ENCODE results near the gene ATP6AP2.
"Not testable (repeated sequence)": the region's sequence is repeated elsewhere in the genome, so short reads cannot be mapped to it uniquely, and the experiment has no call there.

ATP6AP2 gene

GRCh38 chrX:40573763-40574162, 7.0 kb upstream of the ATP6AP2 start:
- no peak for DNase-seq (ENCODE audit: low read depth, low spot score)
- H3K27ac ChIP-seq = no peak overlapping the region

GRCh38 chrX:40575411-40575810, 5.4 kb upstream of the ATP6AP2 start:
- DNase-seq (ENCODE audit: low read depth, low spot score) = peak; percentile 12
- H3K27ac ChIP-seq = not testable (repeated sequence)

DNA sequence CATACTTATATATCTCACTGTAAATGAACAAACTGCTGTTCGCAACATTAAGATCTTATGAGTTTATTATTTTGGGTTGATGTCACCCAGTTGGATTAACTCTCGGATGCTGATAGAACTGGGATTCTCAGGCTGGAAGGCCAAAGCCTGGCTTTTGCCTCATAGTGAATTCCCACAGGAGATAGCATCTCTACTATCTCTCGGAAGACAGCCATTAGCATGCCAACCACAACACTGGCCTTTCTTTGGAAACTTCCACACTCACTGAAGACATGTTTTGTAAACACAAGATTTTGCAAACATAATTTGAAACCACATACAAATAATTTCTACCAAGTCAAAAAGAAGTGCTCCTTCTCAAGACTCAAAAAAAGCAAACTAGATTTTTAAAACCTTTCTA, 4.5 kb upstream of the ATP6AP2 start:
- H3K27ac ChIP-seq = no peak overlapping the region
- DNase-seq (ENCODE audit: low read depth, low spot score) = no peak

DNA sequence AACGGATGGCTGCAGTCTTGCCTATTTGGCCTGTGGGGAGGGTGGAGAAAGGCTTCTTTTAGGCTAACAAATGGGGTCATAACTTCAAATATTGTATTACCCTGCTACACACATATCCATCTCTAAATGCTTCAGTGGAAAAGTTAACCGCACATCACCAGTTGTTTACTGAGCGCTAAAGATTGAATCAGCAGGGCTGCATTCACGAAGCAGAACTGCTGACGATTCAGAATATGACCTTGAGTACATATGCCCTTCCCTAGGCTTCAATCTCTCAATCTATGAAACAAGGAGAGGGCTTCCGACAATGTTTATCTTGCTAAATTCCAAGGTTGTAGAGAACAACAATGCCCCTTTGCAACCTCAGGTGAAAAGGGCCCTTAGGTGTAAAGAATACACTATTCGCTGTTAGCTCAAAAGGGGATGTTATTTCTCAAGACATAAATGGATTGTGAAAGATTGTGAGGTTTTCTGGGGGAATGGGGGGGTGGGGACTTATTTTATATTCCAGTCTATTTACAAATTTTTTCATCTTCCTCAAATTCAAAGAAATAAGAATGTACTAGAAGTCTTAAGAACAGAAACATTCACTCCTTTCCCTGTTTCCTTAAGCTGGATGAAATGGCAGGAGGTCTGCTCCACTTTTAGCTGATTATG, 2.6 kb upstream of the ATP6AP2 start:
- no peak for DNase-seq (ENCODE audit: low read depth, low spot score)
- H3K27ac ChIP-seq = no peak overlapping the region

- no peak for DNase-seq (ENCODE audit: low read depth, low spot score)
- no peak overlapping the region for H3K27ac ChIP-seq
Measured at GRCh38 chrX:40579141-40579540, 1.6 kb upstream of the ATP6AP2 start.

GRCh38 chrX:40579900-40580536, 752 bp upstream of the ATP6AP2 start:
- H3K27ac ChIP-seq = peak overlapping the region; percentile 87
- no peak for DNase-seq (ENCODE audit: low read depth, low spot score)

DNA sequence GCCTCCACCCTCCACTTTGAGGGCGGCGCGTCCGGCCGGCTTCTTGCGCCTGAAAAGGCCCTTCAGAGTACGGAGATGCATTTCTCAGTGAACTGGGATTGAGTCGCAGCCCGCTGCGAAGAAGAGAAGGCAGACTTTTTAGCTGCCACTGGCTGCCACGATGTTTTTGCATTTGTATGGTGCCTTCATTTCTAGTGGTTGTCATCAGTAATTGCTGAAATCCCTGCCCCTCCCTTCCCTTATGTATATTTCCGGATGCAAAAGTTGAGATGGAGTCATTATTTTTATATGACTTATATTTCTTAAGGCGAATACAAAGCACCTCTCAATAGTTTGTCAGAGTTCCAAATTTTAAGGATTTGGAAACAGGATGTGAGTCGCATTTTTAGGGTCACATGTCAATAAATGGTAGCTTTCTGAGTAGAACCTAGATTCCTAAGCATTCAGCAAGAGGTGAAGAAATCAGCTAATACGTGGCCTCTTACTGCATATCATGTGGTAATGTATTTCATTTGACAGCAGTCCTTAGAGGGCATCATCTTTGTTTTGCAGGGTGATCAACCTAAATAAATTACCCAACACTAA, 658 bp downstream of the ATP6AP2 start:
- peak overlapping the region; percentile 87 for H3K27ac ChIP-seq
- DNase-seq (ENCODE audit: low read depth, low spot score) = peak; percentile 0

GRCh38 chrX:40582178-40582577, 1.4 kb downstream of the ATP6AP2 start:
- DNase-seq (ENCODE audit: low read depth, low spot score) = not testable (repeated sequence)
- peak overlapping the region; percentile 87 for H3K27ac ChIP-seq

DNA sequence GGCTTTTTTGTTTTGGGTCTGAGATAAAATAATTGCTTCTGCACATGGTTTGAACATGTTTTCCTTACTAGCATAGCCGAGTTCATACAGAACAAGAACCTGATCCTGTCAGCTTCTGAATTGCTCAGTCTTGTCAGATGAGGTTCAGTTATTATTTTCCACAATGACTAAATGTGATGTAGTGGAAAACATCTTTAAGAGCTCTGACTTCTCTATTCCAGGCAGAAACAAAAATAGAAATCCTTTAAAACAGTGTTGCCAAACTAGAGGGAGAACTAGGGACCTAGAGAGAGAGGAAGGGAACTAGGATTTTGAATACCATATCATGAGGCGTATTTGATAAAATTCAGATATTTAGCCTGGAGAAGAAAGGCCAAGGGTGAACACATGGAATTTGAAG, 2.0 kb downstream of the ATP6AP2 start:
- no peak overlapping the region for H3K27ac ChIP-seq
- no peak for DNase-seq (ENCODE audit: low read depth, low spot score)

GRCh38 chrX:40587623-40588022, 6.9 kb downstream of the ATP6AP2 start:
- H3K27ac ChIP-seq = not testable (repeated sequence)

DNA sequence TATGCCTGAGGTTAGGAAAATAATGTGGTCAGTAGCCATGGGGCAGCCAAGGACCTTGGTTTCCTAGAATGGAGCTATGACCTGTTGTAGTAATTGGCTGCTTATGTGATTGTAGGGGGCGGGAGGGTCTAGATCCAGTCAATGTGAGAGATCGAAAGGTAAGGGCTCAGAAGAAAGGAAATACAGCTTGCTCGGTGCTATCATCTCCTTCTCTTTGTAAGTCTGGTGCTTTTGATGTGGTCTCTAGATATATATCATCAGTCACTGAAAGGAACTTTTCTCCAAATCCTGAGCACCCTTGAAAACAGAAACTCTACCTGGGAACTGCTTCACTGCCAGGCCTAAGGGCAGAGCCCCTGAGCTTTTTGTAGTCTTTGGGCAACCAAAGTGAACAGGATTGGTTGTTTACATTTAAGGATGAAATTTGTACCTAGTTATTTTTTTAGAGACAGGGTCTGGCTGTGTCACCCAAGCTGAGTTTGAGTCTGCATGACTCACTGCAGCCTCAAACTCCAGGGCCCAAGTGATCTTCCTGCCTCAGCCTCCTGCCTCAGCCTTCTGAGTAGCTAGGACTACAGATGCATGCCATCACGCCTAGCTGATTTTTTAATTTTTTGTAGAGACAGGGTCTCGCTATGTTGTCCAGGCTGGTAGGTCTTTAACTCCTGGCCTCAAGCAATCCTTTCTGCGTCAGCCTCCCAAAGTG, 9.0 kb downstream of the ATP6AP2 start:
- H3K27ac ChIP-seq; DNase-seq (ENCODE audit: low read depth, low spot score): not testable (repeated sequence)

More at GRCh38 chrX:40587623-40588022, 6.9 kb downstream of the ATP6AP2 start:
- not testable (repeated sequence) for DNase-seq (ENCODE audit: low read depth, low spot score)

DNA sequence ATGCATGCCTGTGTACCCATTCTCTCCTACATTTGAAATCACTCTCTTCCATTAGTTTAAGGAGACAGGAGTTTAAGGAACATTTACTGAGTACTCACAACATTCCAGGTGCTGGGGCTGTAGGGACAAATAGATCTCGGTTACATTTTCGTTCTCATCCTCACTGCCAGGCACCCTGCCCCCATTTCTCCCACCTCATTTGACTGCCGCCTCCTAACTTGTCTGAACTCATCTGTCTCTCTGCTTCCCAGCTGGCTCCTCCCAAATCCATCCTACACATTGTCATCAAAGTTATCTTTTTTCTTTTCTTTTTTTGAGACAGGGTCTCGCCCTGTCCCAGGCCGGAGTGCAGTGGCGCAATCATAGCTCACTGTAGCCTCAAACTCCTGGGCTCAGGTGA, 22.7 kb downstream of the ATP6AP2 start:
- DNase-seq (ENCODE audit: low read depth, low spot score) = no peak
- H3K27ac ChIP-seq = no peak overlapping the region

DNA sequence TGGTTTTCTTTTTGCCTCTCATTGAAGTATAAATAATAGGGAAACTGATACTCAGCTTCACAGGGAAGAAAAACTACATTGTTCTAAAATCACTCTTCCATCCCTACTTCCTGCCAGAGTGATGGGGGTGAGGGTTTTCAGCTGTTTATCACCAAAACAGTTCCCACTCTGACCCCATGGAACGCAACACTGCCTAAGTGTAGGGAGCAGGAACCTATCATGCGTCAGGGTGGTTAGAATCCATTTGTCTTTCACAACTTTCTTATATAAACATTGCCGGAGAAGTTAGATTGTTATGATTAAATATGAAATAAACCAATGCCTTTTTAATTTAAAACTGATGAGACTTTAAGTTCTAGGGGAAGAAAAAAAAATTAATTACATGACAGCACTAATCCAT, 26.6 kb downstream of the ATP6AP2 start:
- no peak for DNase-seq (ENCODE audit: low read depth, low spot score)
- no peak overlapping the region for H3K27ac ChIP-seq

GRCh38 chrX:40612511-40612910, 31.7 kb downstream of the ATP6AP2 start:
- H3K27ac ChIP-seq = no peak overlapping the region
- DNase-seq (ENCODE audit: low read depth, low spot score) = no peak

DNA sequence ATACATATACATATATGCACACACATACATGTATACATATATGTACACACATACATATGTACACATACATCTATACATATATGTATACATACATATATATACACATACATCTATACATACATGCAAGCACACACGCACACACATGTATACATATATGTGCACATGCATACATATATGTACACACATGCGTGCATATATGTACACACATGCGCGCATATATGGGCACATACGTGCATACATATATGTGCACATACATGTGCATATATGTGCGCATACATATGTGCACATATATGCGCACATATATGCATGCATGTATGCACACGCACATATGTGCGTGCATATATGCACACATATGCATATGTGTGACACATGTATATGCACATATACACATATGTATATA, 35.2 kb downstream of the ATP6AP2 start:
- DNase-seq (ENCODE audit: low read depth, low spot score) = no peak
- H3K27ac ChIP-seq = no peak overlapping the region

DNA sequence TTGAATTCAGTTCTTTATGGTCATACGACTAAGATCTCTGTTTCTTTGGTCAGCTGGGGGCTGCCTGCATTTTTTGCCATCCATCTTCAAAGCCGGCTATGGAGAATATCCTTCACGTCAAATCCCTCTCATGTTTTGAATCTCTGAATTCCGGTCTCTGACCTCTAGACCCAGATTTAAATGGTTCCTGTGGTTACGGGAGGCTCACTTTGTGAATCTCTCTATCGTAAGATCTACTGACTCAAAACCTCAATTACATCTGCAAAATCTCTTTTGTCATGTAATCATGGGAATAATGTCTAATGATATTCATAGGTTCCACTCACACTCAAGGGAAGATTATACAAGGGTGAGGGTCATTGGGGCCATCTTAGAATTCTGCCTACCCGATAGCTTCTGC, 36.8 kb downstream of the ATP6AP2 start:
- H3K27ac ChIP-seq = no peak overlapping the region
- DNase-seq (ENCODE audit: low read depth, low spot score) = no peak

DNA sequence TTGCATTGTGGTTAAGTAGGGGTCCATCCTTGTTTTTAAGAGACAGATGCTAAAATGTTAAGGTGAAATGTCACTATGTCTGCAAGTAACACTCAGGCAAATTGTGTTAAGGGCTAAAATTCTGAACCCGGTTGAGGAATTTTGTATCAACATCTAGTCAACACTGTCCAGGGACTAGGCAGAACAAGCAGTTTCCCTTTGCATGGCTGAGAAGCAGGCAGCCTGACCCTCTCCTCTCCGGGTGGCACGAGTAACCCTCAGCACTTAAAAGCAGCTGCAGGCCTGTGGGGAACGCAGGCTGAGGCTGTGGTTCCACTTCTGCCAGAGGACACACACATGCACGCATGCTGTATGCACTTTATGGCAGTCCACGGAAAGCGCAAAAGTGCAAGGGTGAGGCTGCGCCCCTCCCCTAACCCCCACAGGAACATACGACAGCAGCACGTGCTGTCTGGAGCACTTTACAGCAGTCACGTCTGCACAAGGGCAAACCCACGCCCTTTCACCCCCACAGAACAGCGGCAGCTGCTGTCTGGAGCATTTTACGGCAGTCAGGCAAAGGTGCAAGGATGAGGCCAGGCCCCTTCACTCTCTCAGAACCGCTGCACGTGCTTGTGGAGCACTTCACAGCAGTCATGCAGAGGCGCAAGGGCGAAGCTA, 41.8 kb downstream of the ATP6AP2 start:
- DNase-seq (ENCODE audit: low read depth, low spot score) = no peak
- no peak overlapping the region for H3K27ac ChIP-seq

GRCh38 chrX:40623139-40623536, 42.4 kb downstream of the ATP6AP2 start, which contains the start of gene MPC1L:
MPC1L (plus strand) TSS chrX:40623428; CDS start chrX:40623566, 138 bp downstream.
- H3K27ac ChIP-seq = no peak within 1 kb of the TSS
- no peak for DNase-seq (ENCODE audit: low read depth, low spot score)

DNA sequence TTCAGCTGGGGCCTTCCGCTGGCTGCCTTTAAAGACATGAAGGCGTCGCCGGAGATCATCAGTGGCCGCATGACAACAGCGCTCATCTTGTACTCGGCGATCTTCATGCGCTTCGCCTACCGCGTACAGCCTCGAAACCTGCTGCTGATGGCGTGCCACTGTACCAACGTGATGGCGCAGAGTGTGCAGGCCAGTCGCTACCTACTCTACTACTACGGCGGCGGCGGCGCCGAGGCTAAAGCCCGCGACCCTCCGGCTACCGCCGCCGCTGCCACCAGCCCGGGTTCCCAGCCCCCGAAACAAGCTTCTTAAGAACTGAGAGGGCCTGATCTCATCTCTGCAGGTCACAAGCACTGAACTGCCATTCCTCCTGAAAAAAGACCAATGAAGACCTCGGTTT, 42.9 kb downstream of the ATP6AP2 start:
- H3K27ac ChIP-seq = no peak overlapping the region
- DNase-seq (ENCODE audit: low read depth, low spot score) = no peak

DNA sequence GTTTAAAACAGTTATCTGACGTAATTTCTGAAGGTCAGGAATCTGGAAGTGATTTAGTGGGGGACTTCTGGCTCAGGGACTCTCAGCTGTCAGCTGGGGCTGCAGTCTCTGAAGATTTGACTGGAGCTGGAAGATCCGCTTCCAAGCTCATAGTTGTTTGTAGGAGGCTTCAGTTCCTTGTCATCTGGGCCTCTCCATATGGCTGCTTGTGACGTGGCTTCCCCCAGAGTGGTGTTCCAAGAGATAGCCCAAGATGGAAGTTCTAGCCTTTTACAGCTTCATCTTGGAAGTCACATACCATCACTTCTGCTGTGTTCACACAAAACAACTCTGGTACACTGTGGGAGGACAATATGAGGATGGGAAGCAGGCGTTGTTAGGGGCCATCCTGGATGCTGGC, 44.5 kb downstream of the ATP6AP2 start:
- no peak overlapping the region for H3K27ac ChIP-seq
- no peak for DNase-seq (ENCODE audit: low read depth, low spot score)

- no peak overlapping the region for H3K27ac ChIP-seq
- no peak for DNase-seq (ENCODE audit: low read depth, low spot score)
Measured at GRCh38 chrX:40628506-40628905, 47.7 kb downstream of the ATP6AP2 start.

Data from epithelial cell of prostate (primary cell).